BJ (cell line): ENCODE data around the gene FHIP1A. TPM values are rescaled to one million over a fixed set of nuclear protein-coding genes. Genes with fewer than 3 reads are reported as not detected.
"Not testable (repeated sequence)": the region's sequence is repeated elsewhere in the genome, so short reads cannot be mapped to it uniquely, and the experiment has no call there.

Experiments
- CTCF ChIA-PET: fragments of 350-600 bp; formaldehyde crosslinking; extraction: SDS; loops from one replicate; lab custom pipeline; 2021; ENCODE audit warnings: antibody characterized with exemption, inconsistent platforms; lab: Yijun Ruan, JAX
- POLR2A ChIA-PET: fragments of 300-600 bp; sonication (Branson Sonifier 250); formaldehyde crosslinking; extraction: SDS; loops from one replicate; lab custom pipeline; 2021; ENCODE audit warnings: antibody characterized with exemption; lab: Charles Lee
- DNase-seq: peaks from one replicate; pipeline ENCODE4 v3.0.0-alpha.2; 2011; ENCODE audit warnings: low read depth
- H3K27me3 ChIP-seq: 2 replicates; pipeline ENCODE4 v1.6.0; 2011; ENCODE audit warnings: low read length; ENCODE audit not compliant: control insufficient read depth, insufficient read depth
- H3K36me3 ChIP-seq: 2 replicates; pipeline ENCODE4 v1.5.1; 2011; ENCODE audit warnings: low read length; ENCODE audit not compliant: control insufficient read depth, insufficient read depth
- H3K4me3 ChIP-seq: 2 replicates; pipeline ENCODE4 v1.5.1; 2011; ENCODE audit warnings: low read depth, mild to moderate bottlenecking, control low read depth, low read length
- polyA plus RNA-seq: library from polyadenylated mRNA; depleted of rRNA; stranded (reverse); fragments of >200 nt; gene quantifications from 2 replicates; pipeline ENCODE4 v1.2.3, GENCODE V29; 2011
- TF ChIP-seq, protein P1 (sequence below): IDR thresholded peaks from 2 replicates; pipeline ENCODE4 v1.5.1; 2011; ENCODE audit warnings: low read depth, mild to moderate bottlenecking, control low read depth, inconsistent platforms, low read length, moderate library complexity; ENCODE audit not compliant: insufficient read depth

The FHIP1A gene
- polyA plus RNA-seq, 1 experiment = 0.28 TPM

DNA sequence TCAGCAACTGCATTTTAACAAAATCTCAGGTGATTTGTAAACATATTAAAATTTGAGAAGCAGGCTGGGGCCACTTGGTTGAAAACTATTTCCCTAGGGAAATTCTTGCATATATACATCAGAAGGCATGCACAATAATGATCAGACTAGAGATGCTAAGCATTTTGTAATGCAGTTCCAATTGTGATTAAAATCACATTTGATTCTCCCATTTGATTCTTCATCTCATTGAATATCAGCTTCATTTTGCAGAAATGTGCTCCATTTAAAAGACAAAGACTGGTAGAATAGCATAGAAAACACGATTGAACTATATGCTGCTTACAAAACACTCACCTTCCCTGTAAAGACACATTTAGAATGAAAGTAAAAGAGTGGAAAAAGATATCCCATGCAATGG lies 32.4 kb upstream of the FHIP1A start:
- Histone ChIP-seq H3K27me3 (no peaks in the 10 kb centered on the region), H3K4me3 (no peak overlapping the region), H3K36me3 (no peaks in the 10 kb centered on the region)
- TF ChIP-seq, protein P1, sequence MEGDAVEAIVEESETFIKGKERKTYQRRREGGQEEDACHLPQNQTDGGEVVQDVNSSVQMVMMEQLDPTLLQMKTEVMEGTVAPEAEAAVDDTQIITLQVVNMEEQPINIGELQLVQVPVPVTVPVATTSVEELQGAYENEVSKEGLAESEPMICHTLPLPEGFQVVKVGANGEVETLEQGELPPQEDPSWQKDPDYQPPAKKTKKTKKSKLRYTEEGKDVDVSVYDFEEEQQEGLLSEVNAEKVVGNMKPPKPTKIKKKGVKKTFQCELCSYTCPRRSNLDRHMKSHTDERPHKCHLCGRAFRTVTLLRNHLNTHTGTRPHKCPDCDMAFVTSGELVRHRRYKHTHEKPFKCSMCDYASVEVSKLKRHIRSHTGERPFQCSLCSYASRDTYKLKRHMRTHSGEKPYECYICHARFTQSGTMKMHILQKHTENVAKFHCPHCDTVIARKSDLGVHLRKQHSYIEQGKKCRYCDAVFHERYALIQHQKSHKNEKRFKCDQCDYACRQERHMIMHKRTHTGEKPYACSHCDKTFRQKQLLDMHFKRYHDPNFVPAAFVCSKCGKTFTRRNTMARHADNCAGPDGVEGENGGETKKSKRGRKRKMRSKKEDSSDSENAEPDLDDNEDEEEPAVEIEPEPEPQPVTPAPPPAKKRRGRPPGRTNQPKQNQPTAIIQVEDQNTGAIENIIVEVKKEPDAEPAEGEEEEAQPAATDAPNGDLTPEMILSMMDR = no peak
- no peak for DNase-seq
- ChIA-PET POLR2A (no interaction called here), CTCF (no interaction called here)

DNA sequence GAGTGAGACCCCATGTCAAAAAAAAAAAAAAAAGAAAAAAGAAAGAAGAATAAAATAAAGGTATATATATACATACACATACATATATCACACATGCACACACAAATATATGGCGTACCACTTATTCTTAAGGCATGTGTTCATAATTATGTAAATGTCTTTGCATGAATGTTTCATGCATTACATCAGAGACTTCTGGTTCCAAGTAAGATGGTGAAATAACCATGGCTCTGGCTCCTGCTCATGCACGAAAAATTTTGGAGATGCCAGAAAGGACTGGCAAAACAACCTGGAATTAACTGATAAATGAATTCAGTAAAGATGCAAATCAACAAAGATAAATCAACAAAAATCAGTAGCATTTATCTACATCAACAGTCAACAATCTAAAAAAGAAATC lies 19.7 kb upstream of the FHIP1A start:
- POLR2A ChIA-PET = no interaction called here
- H3K4me3 ChIP-seq = no peak overlapping the region
- no peaks in the 10 kb centered on the region; the same call in 1 of the 2 replicates for H3K27me3 ChIP-seq
- CTCF ChIA-PET = interaction anchor here (0.7 kb wide), 1 partner anchor 528 kb away, joined by 3 read pairs; no protein-coding TSS in a partner anchor
- TF ChIP-seq, protein P1 = no peak
- H3K36me3 ChIP-seq = no peaks in the 10 kb centered on the region
- DNase-seq = peak; percentile 12

DNA sequence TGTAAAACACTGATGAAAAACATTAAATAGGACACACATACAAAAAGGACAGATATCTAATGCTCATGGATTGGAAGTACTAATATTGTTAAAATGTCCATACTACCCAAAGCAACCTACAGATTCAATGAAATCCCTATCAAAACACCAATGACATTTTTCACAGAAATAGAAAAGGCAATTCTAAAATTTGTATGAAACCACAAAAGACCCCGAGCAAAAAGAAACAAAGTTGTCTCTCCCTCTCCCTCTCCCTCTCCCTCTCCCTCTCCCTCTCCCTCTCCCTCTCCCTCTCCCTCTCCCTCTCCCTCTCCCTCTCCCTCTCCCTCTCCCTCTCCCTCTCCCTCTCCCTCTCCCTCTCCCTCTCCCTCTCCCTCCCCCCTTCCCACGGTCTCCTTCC lies 19.2 kb upstream of the FHIP1A start:
- not testable (repeated sequence) for DNase-seq

DNA sequence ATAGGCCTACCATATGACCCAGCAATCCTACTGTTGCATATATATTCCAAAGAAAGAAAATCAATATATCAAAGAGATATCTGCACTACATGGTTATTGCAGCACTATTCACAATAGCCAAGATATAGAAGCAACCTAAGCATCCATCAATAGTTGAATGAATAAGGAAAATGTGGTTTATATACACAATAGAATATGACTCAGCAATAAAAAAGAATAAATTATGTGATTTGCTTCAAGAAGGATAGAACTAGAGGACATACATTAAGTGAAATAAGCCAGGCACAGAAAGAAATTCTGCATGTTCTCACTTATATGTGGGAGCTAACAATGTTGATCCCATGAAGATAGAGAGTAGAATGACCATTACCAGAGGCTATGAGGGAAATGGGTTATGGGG lies 13.1 kb upstream of the FHIP1A start:
- no peak for DNase-seq
- TF ChIP-seq, protein P1 = no peak
- H3K27me3 ChIP-seq = no peaks in the 10 kb centered on the region
- POLR2A ChIA-PET = interaction anchor here (0.7 kb wide), 1 partner anchor 55 kb away, joined by 3 read pairs; no protein-coding TSS in a partner anchor
- H3K4me3 ChIP-seq = no peak overlapping the region
- H3K36me3 ChIP-seq = no peaks in the 10 kb centered on the region
- CTCF ChIA-PET = interaction anchor here (0.8 kb wide), 1 partner anchor 211 kb away, joined by 4 read pairs; no protein-coding TSS in a partner anchor

More for the DNA sequence above, 19.2 kb upstream of the FHIP1A start:
- H3K27me3 ChIP-seq, H3K4me3 ChIP-seq, CTCF ChIA-PET, H3K36me3 ChIP-seq, POLR2A ChIA-PET: not testable (repeated sequence)

DNA sequence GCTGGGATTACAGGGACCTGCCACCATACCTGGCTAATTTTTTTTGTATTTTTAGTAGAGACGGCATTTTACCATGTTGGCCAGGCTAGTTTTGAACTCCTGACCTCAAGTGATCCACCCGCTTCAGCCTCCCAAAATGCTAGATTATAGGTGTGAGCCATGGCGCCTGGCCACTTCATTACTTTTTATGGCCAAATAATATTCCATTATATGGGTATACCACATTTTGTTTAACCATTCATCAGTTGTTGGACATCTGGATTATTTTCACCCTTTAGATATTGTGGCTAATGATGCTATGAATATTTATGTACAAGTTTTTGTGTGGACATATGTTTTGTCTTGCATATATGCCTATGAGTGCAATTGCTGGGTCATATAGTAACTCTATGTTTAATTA lies 8.6 kb upstream of the FHIP1A start:
- TF ChIP-seq, protein P1 = no peak
- CTCF ChIA-PET = no interaction called here
- Histone ChIP-seq H3K36me3 (no peaks in the 10 kb centered on the region), H3K4me3 (no peak overlapping the region), H3K27me3 (no peaks in the 10 kb centered on the region)
- POLR2A ChIA-PET = no interaction called here
- no peak for DNase-seq

DNA sequence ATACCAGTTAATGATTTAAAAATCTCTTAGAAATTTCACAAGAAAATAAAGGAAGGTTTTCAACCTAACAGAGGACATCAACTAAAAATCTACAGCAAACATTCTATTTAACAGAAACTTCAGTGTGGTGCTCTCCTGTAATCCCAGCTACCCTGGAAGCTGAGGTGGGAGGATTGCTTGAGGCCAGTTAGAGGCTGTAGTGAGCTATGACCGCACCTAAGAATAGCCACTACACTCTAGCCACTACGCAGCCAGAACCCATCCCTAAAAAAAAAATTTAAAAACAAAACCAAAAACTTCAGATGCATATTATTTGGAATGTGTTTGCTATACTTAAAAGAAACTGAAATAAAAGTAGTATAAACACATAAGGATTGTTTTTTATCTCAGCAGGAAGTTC lies 7.2 kb upstream of the FHIP1A start:
- H3K27me3 ChIP-seq = no peaks in the 10 kb centered on the region
- H3K4me3 ChIP-seq = no peak overlapping the region
- ChIA-PET CTCF (no interaction called here), POLR2A (no interaction called here)
- no peaks in the 10 kb centered on the region for H3K36me3 ChIP-seq
- DNase-seq = no peak
- TF ChIP-seq, protein P1 = no peak
